ENCODE results near the gene CDH22.

The CDH22 gene

DNA sequence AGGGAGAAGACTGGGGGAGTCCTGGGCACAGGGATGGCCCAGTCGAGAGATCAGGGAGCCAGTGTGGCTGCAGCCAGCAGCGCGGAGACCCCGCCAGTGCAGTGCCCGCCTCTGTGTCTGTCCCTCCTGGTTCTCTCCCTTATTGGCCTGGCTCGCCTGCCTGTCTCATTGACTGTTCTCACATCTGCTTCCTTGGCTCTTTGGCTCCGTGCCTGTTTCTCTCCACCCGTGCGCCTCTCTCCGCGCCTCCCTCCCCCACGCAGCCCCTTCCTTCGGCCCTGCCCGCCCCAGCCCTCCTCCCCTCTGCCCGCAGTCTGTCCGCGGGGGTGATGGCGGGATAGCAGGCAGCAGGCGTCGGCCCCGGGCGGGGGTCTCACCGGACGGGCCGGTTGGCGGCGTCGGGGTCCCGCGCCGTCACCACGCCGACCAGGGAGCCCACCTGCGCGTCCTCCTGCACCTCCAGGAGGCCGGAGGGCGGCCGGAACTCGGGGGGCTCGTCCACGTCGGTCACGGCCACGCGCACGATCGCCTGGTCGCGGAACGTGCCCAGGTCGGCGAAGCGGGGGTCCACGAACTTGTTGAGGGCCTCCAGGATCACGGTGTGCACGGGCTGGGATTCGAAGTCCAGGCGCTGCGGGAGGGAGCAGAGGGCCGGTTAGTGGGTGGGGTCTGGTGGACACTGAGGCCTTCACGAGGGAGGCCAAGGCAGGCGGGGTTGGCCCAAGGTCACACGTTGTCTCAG lies 98.2 kb downstream of the CDH22 start:
- TF ChIP-seq ZBTB7A (IDR thresholded peaks at IDR 0.05; ENCODE audit: low read depth) = no peak
- TF ChIP-seq EGR1 (IDR thresholded peaks at IDR 0.05) = no peak
- TF ChIP-seq CREB1 (IDR thresholded peaks at IDR 0.05; ENCODE audit: low read depth) = no peak
- no peak for TF ChIP-seq EP300 (IDR thresholded peaks at IDR 0.05; ENCODE audit: borderline replicate concordance)
- TF ChIP-seq TCF12 (IDR thresholded peaks at IDR 0.05; ENCODE audit: low read depth) = no peak
- TF ChIP-seq RAD21 (IDR thresholded peaks at IDR 0.05; ENCODE audit: low read depth) = no peak
- no peak for TF ChIP-seq YY1 (IDR thresholded peaks at IDR 0.05; ENCODE audit: low read depth)
- no peak for TF ChIP-seq NFIC (IDR thresholded peaks at IDR 0.05)
- no peak for TF ChIP-seq FOXM1 (IDR thresholded peaks at IDR 0.05; ENCODE audit: borderline replicate concordance, low read depth)
- no peak for TF ChIP-seq TEAD4 (IDR thresholded peaks at IDR 0.05)
- no peak for TF ChIP-seq TAF1 (IDR thresholded peaks at IDR 0.05; ENCODE audit: low read depth)
- TF ChIP-seq, protein P1, sequence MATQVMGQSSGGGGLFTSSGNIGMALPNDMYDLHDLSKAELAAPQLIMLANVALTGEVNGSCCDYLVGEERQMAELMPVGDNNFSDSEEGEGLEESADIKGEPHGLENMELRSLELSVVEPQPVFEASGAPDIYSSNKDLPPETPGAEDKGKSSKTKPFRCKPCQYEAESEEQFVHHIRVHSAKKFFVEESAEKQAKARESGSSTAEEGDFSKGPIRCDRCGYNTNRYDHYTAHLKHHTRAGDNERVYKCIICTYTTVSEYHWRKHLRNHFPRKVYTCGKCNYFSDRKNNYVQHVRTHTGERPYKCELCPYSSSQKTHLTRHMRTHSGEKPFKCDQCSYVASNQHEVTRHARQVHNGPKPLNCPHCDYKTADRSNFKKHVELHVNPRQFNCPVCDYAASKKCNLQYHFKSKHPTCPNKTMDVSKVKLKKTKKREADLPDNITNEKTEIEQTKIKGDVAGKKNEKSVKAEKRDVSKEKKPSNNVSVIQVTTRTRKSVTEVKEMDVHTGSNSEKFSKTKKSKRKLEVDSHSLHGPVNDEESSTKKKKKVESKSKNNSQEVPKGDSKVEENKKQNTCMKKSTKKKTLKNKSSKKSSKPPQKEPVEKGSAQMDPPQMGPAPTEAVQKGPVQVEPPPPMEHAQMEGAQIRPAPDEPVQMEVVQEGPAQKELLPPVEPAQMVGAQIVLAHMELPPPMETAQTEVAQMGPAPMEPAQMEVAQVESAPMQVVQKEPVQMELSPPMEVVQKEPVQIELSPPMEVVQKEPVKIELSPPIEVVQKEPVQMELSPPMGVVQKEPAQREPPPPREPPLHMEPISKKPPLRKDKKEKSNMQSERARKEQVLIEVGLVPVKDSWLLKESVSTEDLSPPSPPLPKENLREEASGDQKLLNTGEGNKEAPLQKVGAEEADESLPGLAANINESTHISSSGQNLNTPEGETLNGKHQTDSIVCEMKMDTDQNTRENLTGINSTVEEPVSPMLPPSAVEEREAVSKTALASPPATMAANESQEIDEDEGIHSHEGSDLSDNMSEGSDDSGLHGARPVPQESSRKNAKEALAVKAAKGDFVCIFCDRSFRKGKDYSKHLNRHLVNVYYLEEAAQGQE (IDR thresholded peaks at IDR 0.05; ENCODE audit: low read depth) = no peak
- TF ChIP-seq CEBPB (IDR thresholded peaks at IDR 0.05) = no peak
- TF ChIP-seq USF1 (IDR thresholded peaks at IDR 0.05) = no peak
- no peak for TF ChIP-seq MAX (IDR thresholded peaks at IDR 0.05)

DNA sequence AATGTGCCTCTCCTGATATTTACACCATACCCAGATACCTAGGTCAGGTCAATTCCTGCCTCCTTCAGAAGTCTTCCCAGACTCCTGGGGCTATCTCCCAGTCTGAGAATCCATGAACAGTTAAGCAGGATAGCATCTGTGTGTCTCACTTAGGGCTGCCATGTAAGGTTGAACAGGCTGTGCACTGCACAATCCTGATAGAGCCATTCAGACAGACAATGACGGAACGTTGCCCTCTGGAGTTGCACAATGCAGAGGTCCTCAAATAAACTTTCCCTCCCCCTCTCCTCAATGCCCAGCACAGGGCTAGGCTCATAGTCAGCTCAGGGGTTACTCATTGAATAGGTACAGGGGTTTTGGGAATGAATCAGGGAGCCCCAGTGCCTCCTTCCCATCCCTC lies 100.5 kb downstream of the CDH22 start:
- TF ChIP-seq USF1 (IDR thresholded peaks at IDR 0.05) = no peak

DNA sequence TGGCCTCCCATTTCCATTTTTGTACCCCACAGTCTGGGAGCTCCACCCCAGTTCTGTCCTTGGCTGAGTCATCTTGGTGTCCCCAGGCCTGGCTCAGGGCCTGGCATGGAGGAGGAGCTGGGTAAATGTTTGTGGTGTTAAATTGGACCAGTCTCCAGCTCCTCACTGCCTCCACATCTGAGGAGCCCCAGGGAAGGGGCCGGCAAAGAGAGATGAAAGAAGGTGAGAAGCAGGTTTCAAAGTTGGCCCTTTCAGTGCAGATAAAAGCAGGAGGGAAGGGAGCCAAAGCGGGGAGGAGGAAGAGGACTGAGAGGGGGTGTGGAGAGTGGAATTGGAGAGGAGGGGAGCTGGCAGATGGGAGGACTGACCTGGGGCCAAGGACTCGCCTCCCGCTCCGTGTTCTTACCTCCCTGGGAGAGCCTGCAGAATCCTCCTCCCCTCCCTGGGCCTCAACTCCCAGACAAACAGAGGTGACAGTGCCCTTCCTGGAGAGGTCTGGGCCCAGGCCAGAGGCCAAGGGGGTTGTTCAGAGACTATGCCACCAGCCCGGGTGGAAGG lies 101.2 kb downstream of the CDH22 start:
- TF ChIP-seq MAX (IDR thresholded peaks at IDR 0.05) (no peak), EGR1 (IDR thresholded peaks at IDR 0.05) (no peak), RAD21 (IDR thresholded peaks at IDR 0.05; ENCODE audit: low read depth) (no peak), CEBPB (IDR thresholded peaks at IDR 0.05) (no peak), ZBTB7A (IDR thresholded peaks at IDR 0.05; ENCODE audit: low read depth) (no peak)

GRCh38 chr20:46206025-46206424 lies 102.3 kb downstream of the CDH22 start:
- no peak for TF ChIP-seq CEBPB (IDR thresholded peaks at IDR 0.05)
- TF ChIP-seq TEAD4 (IDR thresholded peaks at IDR 0.05) = no peak
- no peak for TF ChIP-seq TCF12 (IDR thresholded peaks at IDR 0.05; ENCODE audit: low read depth)
- no peak for TF ChIP-seq USF1 (IDR thresholded peaks at IDR 0.05)
- no peak for TF ChIP-seq EGR1 (IDR thresholded peaks at IDR 0.05)
- no peak for TF ChIP-seq YY1 (IDR thresholded peaks at IDR 0.05; ENCODE audit: low read depth)

DNA sequence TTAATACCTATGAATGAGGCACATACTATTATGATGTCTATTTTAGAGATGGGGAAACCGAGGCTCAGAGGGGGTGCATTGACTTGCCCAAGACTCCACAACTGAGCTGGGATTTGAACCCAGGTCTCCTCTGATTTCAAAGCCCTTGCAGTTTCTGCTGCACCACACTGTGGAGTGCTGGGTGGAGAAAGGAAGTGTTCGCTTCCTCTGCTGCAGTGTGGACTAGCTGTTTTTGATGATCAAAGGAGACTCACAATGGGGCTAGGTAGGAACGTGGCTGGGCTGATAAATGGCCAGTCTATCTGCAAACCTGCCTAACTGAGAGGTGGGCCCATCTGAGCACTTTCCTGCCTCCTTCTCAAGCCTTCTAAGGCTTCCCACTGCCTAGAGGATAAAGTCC lies 102.9 kb downstream of the CDH22 start:
- TF ChIP-seq TAF1 (IDR thresholded peaks at IDR 0.05; ENCODE audit: low read depth) = no peak
- TF ChIP-seq, protein P1 (IDR thresholded peaks at IDR 0.05; ENCODE audit: low read depth) = no peak
- TF ChIP-seq EGR1 (IDR thresholded peaks at IDR 0.05) = no peak
- no peak for TF ChIP-seq CEBPB (IDR thresholded peaks at IDR 0.05)
- no peak for TF ChIP-seq MAX (IDR thresholded peaks at IDR 0.05)
- TF ChIP-seq TCF12 (IDR thresholded peaks at IDR 0.05; ENCODE audit: low read depth) = no peak

DNA sequence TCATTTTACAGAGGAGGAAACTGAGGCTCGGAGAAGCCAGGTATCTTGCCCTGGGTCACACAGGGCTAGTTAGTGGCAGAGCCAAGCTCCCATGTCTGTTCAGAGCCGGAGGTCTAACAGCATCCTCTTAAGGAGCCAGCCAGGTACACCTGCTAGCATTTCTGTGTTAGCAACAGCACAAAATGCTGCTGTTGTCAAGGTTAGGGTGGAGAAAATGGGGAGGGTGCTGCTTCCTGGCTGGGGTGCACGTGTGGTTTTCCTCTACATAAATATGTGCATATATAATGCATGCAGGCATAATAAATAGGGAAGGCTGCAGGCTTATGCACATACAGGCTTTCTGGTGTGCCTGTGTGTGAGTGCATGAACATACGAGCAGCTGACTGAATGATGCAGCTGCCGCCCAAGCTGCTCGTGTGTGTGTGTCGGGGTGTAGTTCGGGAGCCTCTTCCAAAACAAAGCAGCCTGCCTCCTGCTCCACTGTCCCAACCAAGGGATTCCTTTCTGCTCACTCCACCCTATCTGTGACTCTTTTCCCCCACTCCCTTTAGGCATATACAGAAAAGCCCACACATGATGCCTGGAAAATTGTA lies 103.6 kb downstream of the CDH22 start:
- TF ChIP-seq NFIC (IDR thresholded peaks at IDR 0.05) (no peak), MAX (IDR thresholded peaks at IDR 0.05) (no peak), EGR1 (IDR thresholded peaks at IDR 0.05) (no peak), FOXM1 (IDR thresholded peaks at IDR 0.05; ENCODE audit: borderline replicate concordance, low read depth) (no peak), TCF12 (IDR thresholded peaks at IDR 0.05; ENCODE audit: low read depth) (no peak), RAD21 (IDR thresholded peaks at IDR 0.05; ENCODE audit: low read depth) (no peak), CREB1 (IDR thresholded peaks at IDR 0.05; ENCODE audit: low read depth) (no peak), CEBPB (IDR thresholded peaks at IDR 0.05) (no peak), TAF1 (IDR thresholded peaks at IDR 0.05; ENCODE audit: low read depth) (no peak), ZBTB7A (IDR thresholded peaks at IDR 0.05; ENCODE audit: low read depth) (no peak), TEAD4 (IDR thresholded peaks at IDR 0.05) (no peak), YY1 (IDR thresholded peaks at IDR 0.05; ENCODE audit: low read depth) (no peak), EP300 (IDR thresholded peaks at IDR 0.05; ENCODE audit: borderline replicate concordance) (no peak), USF1 (IDR thresholded peaks at IDR 0.05) (no peak)
- TF ChIP-seq, protein P1 (IDR thresholded peaks at IDR 0.05; ENCODE audit: low read depth) = no peak
